SH-SY5Y (cell line): ENCODE measurements around the gene SERPINF2.

ENCODE experiments used
- GATA2 ChIP-seq: IDR thresholded peaks from 2 replicates; pipeline ENCODE4 v1.6.1; 2011; ENCODE audit warnings: mild to moderate bottlenecking, low read depth, low read length
- GATA3 ChIP-seq: IDR thresholded peaks from 2 replicates; pipeline ENCODE4 v1.6.1; 2011; ENCODE audit warnings: low read depth, mild to moderate bottlenecking, low read length, moderate library complexity

DNA sequence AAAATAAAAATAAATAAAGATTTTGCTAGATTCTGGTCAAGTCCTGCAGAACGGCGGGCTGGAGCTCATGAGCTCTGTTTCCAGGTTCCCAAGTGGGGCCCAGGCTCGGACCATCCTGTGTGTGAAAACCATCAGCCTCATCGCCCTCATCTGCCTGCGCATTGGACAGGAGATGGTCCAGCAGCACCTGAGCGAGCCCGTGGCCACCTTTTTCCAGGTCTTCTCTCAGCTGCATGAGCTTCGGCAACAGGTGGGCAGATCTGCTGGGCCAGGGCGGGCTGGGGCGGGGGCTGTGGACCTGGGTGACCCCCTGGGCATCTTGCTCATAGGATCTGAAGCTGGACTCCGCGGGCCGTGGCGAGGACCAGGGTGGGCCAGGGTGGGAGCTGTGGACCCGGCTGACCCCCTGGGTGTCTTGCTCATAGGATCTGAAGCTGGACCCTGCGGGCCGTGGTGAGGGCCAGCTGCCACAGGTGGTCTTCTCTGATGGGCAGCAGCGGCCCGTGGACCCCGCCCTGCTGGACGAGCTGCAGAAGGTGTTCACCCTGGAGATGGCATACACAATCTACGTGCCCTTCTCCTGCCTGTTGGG, 10.3 kb upstream of the SERPINF2 start:
- TF ChIP-seq GATA3 (no peak), GATA2 (no peak)
